Cardiac atrium fibroblast (primary cell): ENCODE data around the gene HRK. TPM values are rescaled to one million over a fixed set of nuclear protein-coding genes. Genes with fewer than 3 reads are reported as not detected.

Source experiments
- total RNA-seq: library from RNA; depleted of rRNA; stranded (reverse); fragments of >200 nt; gene quantifications from 2 replicates; pipeline ENCODE4 v1.2.3, GENCODE V29; 2015

Gene HRK
- not detected in 2 replicates for total RNA-seq

DNA sequence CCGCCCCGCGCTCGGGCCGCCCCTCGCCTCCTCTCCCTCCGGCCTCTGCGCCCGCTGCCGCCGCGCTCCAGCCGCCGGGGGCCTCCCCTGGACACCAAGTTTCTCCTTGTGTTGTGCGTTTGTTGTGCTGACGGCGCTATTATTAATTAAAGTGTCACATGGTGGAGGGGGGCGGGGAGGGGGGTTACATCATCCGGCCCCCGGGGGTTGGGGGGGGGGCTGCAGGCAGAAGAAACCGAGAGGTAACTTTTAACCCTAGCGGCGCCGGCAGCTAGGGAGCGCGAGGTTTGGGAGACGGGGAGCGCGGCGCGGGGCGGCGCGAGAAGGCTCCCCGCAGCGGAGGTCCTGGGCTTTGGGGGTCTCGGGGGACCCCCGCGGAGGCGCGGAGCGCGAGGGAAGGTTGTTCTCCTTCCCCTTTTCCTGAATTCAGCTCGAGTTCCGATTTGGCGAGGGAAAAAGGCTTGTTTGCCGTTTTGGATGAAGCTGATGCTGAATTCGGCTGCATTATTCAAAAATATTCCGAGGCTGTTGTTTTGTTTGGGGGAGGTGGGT, at the start of gene HRK:
TSS of gene HRK (minus strand) at position 117 of the 552 bp plus-strand sequence. CDS start 134 bp downstream, outside the sequence.

GRCh38 chr12:116910645-116911451, 29.6 kb upstream of the HRK start, which contains the start of gene FBXW8:
Gene FBXW8, plus strand, starts transcription at chr12:116910950. Its CDS starts 88 bp downstream, at chr12:116911038.

Other genes starting within 250 kb of the HRK start
- gene SPRING1, start 143.4 kb downstream of the HRK start, total RNA-seq, result 15.9 and 24.3 TPM in 2 replicates
- gene RNFT2, start 143.1 kb downstream of the HRK start, total RNA-seq, result 0.36 and 3.7 TPM in 2 replicates
- gene FBXW8, start 29.5 kb upstream of the HRK start, total RNA-seq, result 19.9 and 20.9 TPM in 2 replicates
- not detected in 2 replicates for gene TESC, start 218.0 kb upstream of the HRK start, total RNA-seq